Central memory CD8-positive, alpha-beta T cell (primary cell): ENCODE data around the gene BRF1.
"Not testable (repeated sequence)": the region's sequence is repeated elsewhere in the genome, so short reads cannot be mapped to it uniquely, and the experiment has no call there.

Source experiments
- ATAC-seq: fragments of 150-1000 bp; cut with Tn5 transposase; replicated peaks from 2 replicates; pipeline ENCODE4 v1.10.0; 2022; ENCODE audit warnings: mild to moderate bottlenecking, moderate FRiP score, moderate number of reproducible peaks; ENCODE audit not compliant: poor library complexity, severe bottlenecking; ENCODE audit errors: extremely low read depth
- DNase-seq, 2 donors: peaks; one replicate each; pipeline ENCODE4 v3.0.0; 2021; ENCODE audit warnings: low spot score in 2 of 2
- H3K27ac Mint-ChIP-seq: one replicate; pipeline ENCODE4 v1.8.0; 2022; ENCODE audit warnings: low read depth, mild to moderate bottlenecking, moderate library complexity, mixed read lengths
- H3K27me3 Mint-ChIP-seq: one replicate; pipeline ENCODE4 v1.8.0; 2022; ENCODE audit warnings: mixed read lengths
- H3K36me3 Mint-ChIP-seq: one replicate; pipeline ENCODE4 v1.8.0; 2022; ENCODE audit warnings: mild to moderate bottlenecking, moderate library complexity, mixed read lengths; ENCODE audit not compliant: insufficient read depth
- H3K4me1 Mint-ChIP-seq: one replicate; pipeline ENCODE4 v1.8.0; 2022; ENCODE audit warnings: mixed read lengths
- H3K4me3 Mint-ChIP-seq: one replicate; pipeline ENCODE4 v1.8.0; 2022; ENCODE audit warnings: mild to moderate bottlenecking, moderate library complexity, mixed read lengths
- H3K9me3 Mint-ChIP-seq: one replicate; pipeline ENCODE4 v1.8.0; 2022; ENCODE audit warnings: mixed read lengths

BRF1 gene

GRCh38 chr14:105337433-105337832 is 36.6 kb upstream of the BRF1 start:
- Mint-ChIP-seq H3K36me3 (peaks cover 5% of the 10 kb centered on the region), H3K27ac (no peak overlapping the region), H3K27me3 (no peaks in the 10 kb centered on the region), H3K4me1 (peaks cover 14% of the 10 kb centered on the region), H3K9me3 (no peaks in the 10 kb centered on the region), H3K4me3 (no peak overlapping the region)
- ATAC-seq (no peak), DNase-seq (no peak)

- DNase-seq, result no peak
- H3K4me1 Mint-ChIP-seq, result peaks cover 20% of the 10 kb centered on the region
- H3K27ac Mint-ChIP-seq, result no peak overlapping the region
- H3K9me3 Mint-ChIP-seq, result no peaks in the 10 kb centered on the region
- no peaks in the 10 kb centered on the region for H3K27me3 Mint-ChIP-seq
- no peak overlapping the region for H3K4me3 Mint-ChIP-seq
- ATAC-seq, result no peak
- H3K36me3 Mint-ChIP-seq, result peaks cover 5% of the 10 kb centered on the region
Measured at GRCh38 chr14:105336477-105337287, 35.9 kb upstream of the BRF1 start.

DNA sequence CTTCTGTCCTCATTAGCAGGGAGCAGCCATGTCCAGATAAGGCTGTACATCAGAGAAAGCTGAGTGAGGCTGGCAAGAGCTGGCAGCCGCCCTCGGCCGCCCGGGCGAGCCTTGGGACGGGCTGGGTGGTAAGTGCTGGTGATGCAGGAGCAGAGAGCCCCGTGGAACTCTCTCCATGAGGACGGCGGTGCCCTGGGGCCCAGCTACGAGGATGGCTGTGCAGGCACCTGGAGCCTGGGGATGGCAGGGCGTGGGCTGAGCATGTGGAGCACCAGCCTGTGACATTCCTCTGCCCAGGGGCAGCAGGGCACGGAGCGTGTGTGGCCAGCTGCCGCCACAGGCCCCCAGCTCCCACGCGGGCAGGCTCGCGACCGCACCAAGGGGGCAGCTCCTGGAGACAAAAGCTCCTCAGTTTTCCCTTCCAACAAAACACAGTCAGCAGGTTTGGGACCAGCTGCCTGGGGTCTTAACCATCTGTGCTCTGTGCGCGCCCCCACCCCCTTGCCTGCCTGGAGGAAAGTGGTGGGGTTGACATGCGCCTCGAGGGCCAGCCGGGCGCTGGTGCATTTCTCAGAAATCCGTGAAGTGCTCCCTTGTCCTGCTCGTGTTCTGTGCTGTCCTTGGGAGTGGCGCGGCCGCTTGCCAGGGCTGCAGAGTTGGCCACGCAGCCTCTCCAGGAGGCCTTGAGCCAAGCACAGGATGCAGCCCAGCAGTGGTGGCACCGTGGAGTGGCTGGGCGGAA is 35.1 kb upstream of the BRF1 start:
- Mint-ChIP-seq H3K9me3 (no peaks in the 10 kb centered on the region), H3K27ac (no peak overlapping the region), H3K4me3 (no peak overlapping the region), H3K27me3 (no peaks in the 10 kb centered on the region), H3K36me3 (peaks cover 5% of the 10 kb centered on the region), H3K4me1 (peaks cover 24% of the 10 kb centered on the region)
- ATAC-seq, result no peak
- no peak for DNase-seq

GRCh38 chr14:105335231-105335542 is 34.4 kb upstream of the BRF1 start:
- not testable (repeated sequence) for H3K27me3 Mint-ChIP-seq, H3K27ac Mint-ChIP-seq, ATAC-seq, DNase-seq, H3K36me3 Mint-ChIP-seq, H3K4me3 Mint-ChIP-seq, H3K9me3 Mint-ChIP-seq
- H3K4me1 Mint-ChIP-seq, result peaks cover 27% of the 10 kb centered on the region

DNA sequence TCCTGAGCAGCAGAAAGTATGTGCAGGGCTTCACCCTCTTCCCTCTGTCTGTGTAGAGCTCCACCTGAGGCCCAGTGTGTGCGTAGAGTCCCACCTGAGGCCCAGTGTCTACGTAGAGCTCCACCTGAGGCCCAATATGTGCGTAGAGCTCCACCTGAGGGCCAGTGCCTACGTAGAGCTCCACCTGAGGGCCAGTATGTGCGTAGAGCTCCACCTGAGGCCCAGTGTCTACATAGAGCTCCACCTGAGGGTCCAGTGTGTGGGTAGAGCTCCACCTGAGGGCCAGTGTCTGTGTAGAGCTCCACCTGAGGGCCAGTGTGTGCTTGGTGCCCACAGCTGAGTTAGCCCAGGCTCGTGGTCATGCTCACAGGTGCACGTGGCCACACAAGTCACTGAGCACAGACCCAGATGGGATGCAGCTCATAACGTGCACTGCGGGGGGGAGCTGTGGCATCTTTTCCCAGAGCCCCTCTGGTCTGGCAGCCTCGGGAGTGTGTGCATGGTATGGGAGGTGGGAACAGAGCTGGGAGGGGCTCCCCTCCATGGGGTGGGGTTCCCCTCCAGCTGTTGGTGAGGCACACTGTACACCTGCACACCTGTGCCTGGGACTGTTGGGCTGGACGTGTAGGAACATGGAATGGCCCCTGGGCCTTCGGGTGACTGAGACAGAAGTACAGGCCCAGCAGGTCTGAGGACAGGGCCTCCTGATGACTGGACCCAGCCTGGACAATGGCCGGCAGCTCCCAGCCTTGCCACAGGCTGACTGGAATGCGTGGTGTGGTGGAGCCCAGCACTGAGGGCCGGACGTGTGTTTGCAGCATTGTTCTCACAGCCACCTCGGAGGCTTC is 33.8 kb upstream of the BRF1 start:
- Mint-ChIP-seq H3K4me1 (peaks cover 27% of the 10 kb centered on the region), H3K4me3 (no peak overlapping the region), H3K27me3 (no peaks in the 10 kb centered on the region), H3K36me3 (peaks cover 5% of the 10 kb centered on the region), H3K9me3 (no peaks in the 10 kb centered on the region), H3K27ac (no peak overlapping the region)
- DNase-seq, result no peak
- ATAC-seq, result no peak

DNA sequence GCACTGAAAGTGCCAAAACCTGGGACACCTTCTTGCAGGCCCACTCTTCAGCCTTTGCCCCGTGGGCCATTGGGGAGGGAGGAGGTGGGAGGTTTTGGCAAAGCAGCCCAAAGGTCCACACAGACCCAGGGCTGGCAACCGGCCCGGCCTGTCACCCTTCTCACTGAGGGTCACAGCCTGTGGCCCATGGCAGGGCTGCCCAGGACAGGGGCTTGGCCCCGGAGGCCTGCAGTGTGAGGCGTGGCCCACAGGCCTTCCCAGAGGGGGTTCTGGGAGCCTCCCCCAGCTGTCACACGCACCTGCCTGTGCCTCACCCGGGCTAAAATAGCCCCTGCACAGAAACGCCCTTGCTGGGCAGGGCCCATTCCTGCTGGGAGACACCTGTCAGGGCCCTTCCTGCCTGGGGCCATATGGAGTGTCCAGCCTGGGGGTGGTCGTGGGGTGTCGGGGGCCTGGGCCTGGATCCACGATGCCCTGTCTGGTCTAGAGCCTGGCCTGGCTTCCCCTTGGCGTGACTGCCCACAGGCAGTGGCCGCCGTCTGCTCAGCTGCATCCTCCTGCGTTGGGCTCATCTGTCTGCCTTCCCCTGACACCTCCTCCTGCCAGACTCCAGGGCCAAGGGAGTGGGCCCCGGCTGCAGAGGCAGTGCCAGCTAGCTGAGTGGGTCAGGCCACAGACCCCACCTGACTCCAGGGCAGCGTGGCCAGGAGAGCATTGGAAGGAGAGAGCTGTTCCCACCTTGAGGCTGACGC is 33.0 kb upstream of the BRF1 start:
- Mint-ChIP-seq H3K27me3 (no peaks in the 10 kb centered on the region), H3K4me3 (no peak overlapping the region), H3K9me3 (no peaks in the 10 kb centered on the region), H3K36me3 (peaks cover 2% of the 10 kb centered on the region), H3K27ac (no peak overlapping the region), H3K4me1 (peaks cover 35% of the 10 kb centered on the region)
- no peak for DNase-seq
- ATAC-seq, result no peak

DNA sequence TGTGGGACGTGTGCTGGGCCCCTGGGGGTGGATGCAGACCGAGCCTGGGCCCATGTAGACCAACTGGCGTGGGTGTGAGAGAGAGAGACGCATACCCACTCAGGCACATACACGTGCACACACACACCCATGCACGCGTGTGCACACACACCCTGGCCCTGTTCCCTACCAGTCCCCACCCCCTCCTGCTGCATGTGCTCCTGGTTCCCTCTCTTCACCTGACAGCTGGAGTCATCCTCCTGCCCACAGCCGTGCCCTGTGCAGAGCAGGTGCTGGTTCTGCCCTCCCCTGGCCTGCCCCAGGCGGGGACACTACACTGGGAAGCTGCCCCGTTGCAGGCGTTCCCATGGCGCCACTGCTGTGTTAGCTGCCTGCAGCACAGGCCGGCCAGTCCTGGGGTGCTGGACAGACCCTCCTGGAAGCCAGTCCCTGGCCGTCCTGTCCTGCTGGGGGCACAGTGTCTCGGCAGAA is 32.3 kb upstream of the BRF1 start:
- Mint-ChIP-seq H3K27me3 (no peaks in the 10 kb centered on the region), H3K4me3 (no peak overlapping the region), H3K27ac (no peak overlapping the region), H3K4me1 (peaks cover 40% of the 10 kb centered on the region), H3K9me3 (no peaks in the 10 kb centered on the region), H3K36me3 (peaks cover 2% of the 10 kb centered on the region)
- no peak for ATAC-seq
- no peak for DNase-seq

GRCh38 chr14:105332350-105332874 is 31.6 kb upstream of the BRF1 start:
- Mint-ChIP-seq H3K9me3 (no peaks in the 10 kb centered on the region), H3K27ac (peak overlapping the region; percentile 27), H3K4me1 (peaks cover 40% of the 10 kb centered on the region), H3K36me3 (peaks cover 2% of the 10 kb centered on the region), H3K27me3 (no peaks in the 10 kb centered on the region), H3K4me3 (no peak overlapping the region)
- no peak for ATAC-seq
- no peak for DNase-seq

DNA sequence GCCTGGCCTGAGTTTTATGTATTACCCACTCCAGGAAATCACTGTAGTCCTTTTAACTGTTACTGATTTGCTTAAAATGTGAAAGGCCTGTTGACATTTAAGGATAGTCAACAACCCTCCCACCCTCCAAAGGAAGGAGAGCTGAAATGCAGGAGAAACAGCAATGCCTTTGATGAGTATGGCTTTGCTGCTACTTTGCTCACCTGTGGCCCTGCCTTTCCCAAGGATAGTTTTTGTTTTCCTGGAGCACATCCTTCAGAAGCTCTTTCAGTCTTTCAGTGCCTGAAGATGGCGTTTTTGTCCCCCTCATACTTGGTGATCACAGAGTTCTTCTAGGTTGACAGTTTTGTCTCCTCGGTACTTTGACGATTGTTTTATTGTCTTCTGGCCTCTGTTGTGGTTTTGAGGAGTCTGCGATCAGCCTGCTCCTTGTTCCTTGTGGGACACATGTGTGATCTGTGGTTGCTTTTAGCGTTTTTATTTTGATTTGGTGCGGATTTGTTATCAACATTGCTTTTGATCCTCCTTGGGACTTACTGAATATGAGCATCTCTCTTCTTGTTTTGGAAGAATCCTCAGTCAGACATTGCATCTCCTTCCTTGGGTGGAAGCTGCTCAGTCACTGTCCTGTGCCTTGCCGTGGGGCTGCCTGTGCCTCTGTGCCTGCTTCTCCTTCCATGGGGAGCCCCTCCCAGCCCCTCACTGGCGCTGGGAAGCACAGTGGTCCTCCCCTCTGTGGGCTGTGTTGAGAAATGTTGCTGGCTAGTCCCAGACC is 31.0 kb upstream of the BRF1 start:
- Mint-ChIP-seq H3K27me3 (no peaks in the 10 kb centered on the region), H3K36me3 (peaks cover 2% of the 10 kb centered on the region), H3K4me1 (peaks cover 45% of the 10 kb centered on the region), H3K9me3 (no peaks in the 10 kb centered on the region), H3K4me3 (no peak overlapping the region), H3K27ac (peak overlapping the region; percentile 27)
- DNase-seq (no peak), ATAC-seq (no peak)

GRCh38 chr14:105330491-105330895 is 29.7 kb upstream of the BRF1 start:
- Mint-ChIP-seq H3K27me3 (no peaks in the 10 kb centered on the region), H3K27ac (no peak overlapping the region), H3K9me3 (no peaks in the 10 kb centered on the region), H3K36me3 (peaks cover 2% of the 10 kb centered on the region), H3K4me3 (no peak overlapping the region), H3K4me1 (peaks cover 45% of the 10 kb centered on the region)
- ATAC-seq, result no peak
- DNase-seq, result no peak

DNA sequence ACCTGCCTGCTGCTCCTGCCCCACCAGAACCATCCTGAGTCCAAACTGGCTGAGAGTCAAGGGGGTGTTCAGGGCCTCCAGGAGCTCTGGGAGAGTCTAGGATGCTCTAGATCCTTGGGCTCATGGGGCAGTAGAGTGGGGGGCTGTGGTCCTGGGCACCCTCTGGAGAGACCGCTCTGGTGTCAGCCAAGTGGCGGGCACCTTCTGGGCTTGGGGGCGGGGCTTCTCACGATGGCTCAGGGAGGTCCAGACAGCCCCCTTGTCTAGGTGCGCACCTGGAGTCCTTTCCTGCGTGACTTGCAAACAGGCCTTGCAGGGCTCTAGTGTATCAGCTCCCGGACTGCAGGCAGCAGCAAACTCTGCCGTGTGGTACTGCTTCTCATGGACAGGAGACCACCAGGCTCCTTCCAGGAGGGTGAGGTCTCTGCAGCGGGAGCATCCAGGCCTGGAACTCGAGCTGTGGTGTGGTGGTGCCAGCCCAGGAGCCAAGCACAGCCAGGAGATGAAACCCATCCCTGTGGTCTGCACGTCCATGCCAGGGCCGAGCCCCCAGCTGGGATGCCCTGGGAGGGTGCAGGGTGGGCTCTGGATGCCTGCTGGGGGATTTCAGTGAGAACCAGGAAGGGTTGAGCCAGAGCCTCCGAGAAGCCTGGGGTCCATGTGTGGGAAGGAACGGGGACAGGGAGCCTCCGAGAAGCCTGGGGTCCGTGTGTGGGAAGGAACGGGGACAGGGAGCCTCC is 28.8 kb upstream of the BRF1 start:
- no peaks in the 10 kb centered on the region for H3K27me3 Mint-ChIP-seq
- peaks cover 2% of the 10 kb centered on the region for H3K36me3 Mint-ChIP-seq
- H3K4me3 Mint-ChIP-seq, result no peak overlapping the region
- ATAC-seq, result no peak
- no peak overlapping the region for H3K27ac Mint-ChIP-seq
- H3K9me3 Mint-ChIP-seq, result no peaks in the 10 kb centered on the region
- DNase-seq, result no peak
- peaks cover 45% of the 10 kb centered on the region for H3K4me1 Mint-ChIP-seq
